Activated CD4-positive, alpha-beta T cell treated with anti-CD3 and anti-CD28 coated beads for 36 hours (primary cell): ENCODE measurements around the gene TSKU. TPM values are rescaled to one million over a fixed set of nuclear protein-coding genes. Genes with fewer than 3 reads are reported as not detected.

Experiments
- ATAC-seq: fragments of 200-7000 bp; cut with Tn5 transposase; one replicate; pipeline ENCODE4 v1.10.0; 2021; ENCODE audit warnings: mild to moderate bottlenecking, moderate library complexity
- CTCF ChIA-PET: fragments of 350-600 bp; sonication (Branson Sonifier 250); formaldehyde crosslinking; loops from one replicate; lab custom pipeline; 2021; ENCODE audit warnings: antibody characterized with exemption; lab: Charles Lee
- POLR2A ChIA-PET: fragments of 350-600 bp; sonication (Branson Sonifier 250); formaldehyde crosslinking; loops from one replicate; lab custom pipeline; 2021; ENCODE audit warnings: antibody characterized with exemption, inconsistent platforms; lab: Charles Lee
- DNase-seq: peaks from one replicate; pipeline ENCODE4 v3.0.0-alpha.2; 2020
- H3K27ac Mint-ChIP-seq: one replicate; pipeline ENCODE4 v1.8.0; 2021; ENCODE audit warnings: mixed read lengths
- H3K27me3 Mint-ChIP-seq: one replicate; pipeline ENCODE4 v1.8.0; 2021; ENCODE audit warnings: mixed read lengths
- H3K36me3 Mint-ChIP-seq: one replicate; pipeline ENCODE4 v1.8.0; 2021; ENCODE audit warnings: low read depth, mixed read lengths
- H3K4me1 Mint-ChIP-seq: one replicate; pipeline ENCODE4 v1.8.0; 2021; ENCODE audit warnings: mixed read lengths
- H3K4me3 Mint-ChIP-seq: one replicate; pipeline ENCODE4 v1.8.0; 2021; ENCODE audit warnings: mild to moderate bottlenecking, moderate library complexity, mixed read lengths
- H3K9me3 Mint-ChIP-seq: one replicate; pipeline ENCODE4 v1.8.0; 2021; ENCODE audit warnings: low read depth, mixed read lengths
- intact Hi-C, 2 experiments: fragments of 100-400 bp; cut with DNase I in 1 of 2; cut with micrococcal nuclease in 1 of 2; formaldehyde crosslinking; loops; one replicate each; pipeline versions ENCODE4 v1.14.2 to v1.15.1; 2022 to 2024; cut with DNase I, micrococcal nuclease
- total RNA-seq, 2 experiments: library from RNA; stranded (reverse); gene quantifications; one replicate each; pipeline ENCODE4 v1.2.3, GENCODE V29; 2021

TSKU gene
- total RNA-seq, 2 experiments from 2014 or later = 8.0 to 8.3 TPM

- POLR2A ChIA-PET = no interaction called here
- CTCF ChIA-PET = interaction anchor here (0.6 kb wide), 2 partner anchors 104 to 440 kb away, joined by 3 read pairs; no protein-coding TSS in a partner anchor
- Mint-ChIP-seq H3K36me3 (no peaks in the 10 kb centered on the region), H3K4me3 (no peak overlapping the region), H3K4me1 (peaks cover 10% of the 10 kb centered on the region), H3K9me3 (no peaks in the 10 kb centered on the region), H3K27me3 (no peaks in the 10 kb centered on the region), H3K27ac (no peak overlapping the region)
- DNase-seq (no peak), ATAC-seq (no peak)
- intact Hi-C loops = no loop called here
These were observed 19.4 kb upstream of the TSKU start for GRCh38 chr11:76763573-76764346.

DNA sequence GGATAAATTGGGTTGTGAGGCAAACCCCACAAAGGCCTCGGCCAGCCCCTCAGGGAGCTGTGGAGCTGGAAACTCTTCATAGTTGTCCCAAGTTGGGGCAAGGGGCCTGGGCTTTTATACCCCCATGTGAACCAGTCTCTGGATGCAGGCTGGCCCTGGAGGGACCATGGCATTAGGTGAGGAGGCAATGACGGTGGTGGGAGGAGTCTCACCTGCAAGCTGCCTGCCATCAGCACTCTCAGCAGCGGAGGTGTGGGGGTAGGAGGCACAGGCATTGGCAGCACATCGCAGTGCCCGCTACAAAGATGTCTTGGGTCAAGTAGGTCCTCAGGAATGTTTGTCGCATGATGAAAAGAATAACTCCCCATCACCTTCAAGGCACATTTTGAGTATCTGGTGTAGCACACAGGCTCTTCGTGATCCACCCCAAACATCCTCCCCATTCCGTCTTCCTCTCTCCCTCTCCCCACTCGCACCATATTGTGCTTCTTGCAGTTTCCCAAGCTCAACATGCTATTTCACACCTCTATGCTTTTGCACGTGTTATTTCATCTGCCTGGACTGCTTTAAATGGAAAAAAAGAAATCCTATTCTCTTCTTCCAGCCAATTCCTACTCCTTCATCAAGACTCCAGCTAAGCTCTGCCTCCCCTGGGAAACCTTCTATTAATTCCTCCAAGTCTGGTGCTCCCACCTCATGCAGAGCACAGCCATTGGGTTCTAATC is 18.1 kb upstream of the TSKU start:
- DNase-seq = no peak
- ChIA-PET POLR2A (no interaction called here), CTCF (no interaction called here)
- Mint-ChIP-seq H3K9me3 (no peaks in the 10 kb centered on the region), H3K4me1 (peaks cover 12% of the 10 kb centered on the region), H3K36me3 (no peaks in the 10 kb centered on the region), H3K27ac (no peak overlapping the region), H3K4me3 (no peak overlapping the region), H3K27me3 (no peaks in the 10 kb centered on the region)
- intact Hi-C loops = no loop called here
- no peak for ATAC-seq

DNA sequence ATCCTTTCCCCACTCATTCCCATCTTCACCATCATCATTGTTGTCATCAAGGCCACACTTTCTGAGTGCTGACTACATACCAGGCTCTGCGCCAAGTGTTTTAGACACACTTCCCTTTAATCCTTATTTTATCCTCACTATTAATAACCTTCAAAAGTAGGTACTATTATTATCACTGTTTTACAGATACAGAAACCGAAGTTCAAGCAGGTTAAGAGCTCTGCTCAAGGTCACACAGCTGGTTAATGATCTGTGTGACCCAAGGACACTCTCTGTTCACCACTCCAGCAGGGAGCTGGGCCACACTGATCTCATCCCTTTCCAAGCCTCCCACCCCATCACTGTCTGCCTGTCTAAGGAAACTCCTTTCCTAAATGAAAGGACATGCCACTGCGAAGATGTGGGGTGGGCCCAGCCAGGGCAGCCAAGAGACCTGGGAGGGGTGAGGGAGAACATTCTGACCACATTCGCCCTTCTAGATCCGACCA is 17.2 kb upstream of the TSKU start:
- POLR2A ChIA-PET = no interaction called here
- CTCF ChIA-PET = no interaction called here
- no peak overlapping the region for H3K27ac Mint-ChIP-seq

DNA sequence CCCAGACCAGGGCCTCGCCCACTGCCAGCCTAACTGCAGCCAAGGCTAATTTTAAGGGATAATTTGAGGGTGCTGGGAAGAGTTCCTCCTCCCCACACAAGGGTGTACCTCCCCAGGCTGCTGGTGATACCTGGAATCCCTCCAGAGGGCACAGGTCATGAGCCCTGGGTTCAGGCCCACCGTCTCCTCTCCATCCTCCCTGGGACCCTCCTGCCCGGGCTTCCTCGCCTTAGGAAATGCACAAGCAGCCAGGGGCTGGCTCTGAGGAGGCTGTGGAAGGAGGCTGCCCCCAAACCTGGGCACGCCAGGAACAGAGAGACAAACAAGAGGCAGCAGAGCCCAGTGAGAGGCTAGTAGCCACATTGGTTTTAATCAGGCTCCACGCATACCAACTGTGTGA is 16.6 kb upstream of the TSKU start:
- intact Hi-C loops = no loop called here
- Mint-ChIP-seq H3K4me3 (no peak overlapping the region), H3K4me1 (peaks cover 12% of the 10 kb centered on the region), H3K36me3 (no peaks in the 10 kb centered on the region), H3K9me3 (no peaks in the 10 kb centered on the region), H3K27ac (no peak overlapping the region), H3K27me3 (no peaks in the 10 kb centered on the region)
- DNase-seq = no peak
- ATAC-seq = no peak
- ChIA-PET POLR2A (no interaction called here), CTCF (interaction anchor here (0.6 kb wide), 1 partner anchor 361 kb away, joined by 4 read pairs; the partner anchor contains the start of gene MYO7A)

More for the DNA sequence above, 17.2 kb upstream of the TSKU start:
- peaks cover 12% of the 10 kb centered on the region for H3K4me1 Mint-ChIP-seq
- H3K9me3 Mint-ChIP-seq = no peaks in the 10 kb centered on the region
- intact Hi-C loops = no loop called here
- H3K27me3 Mint-ChIP-seq = no peaks in the 10 kb centered on the region
- ATAC-seq (no peak), DNase-seq (no peak)
- no peaks in the 10 kb centered on the region for H3K36me3 Mint-ChIP-seq
- H3K4me3 Mint-ChIP-seq = no peak overlapping the region

- no peaks in the 10 kb centered on the region for H3K9me3 Mint-ChIP-seq
- peaks cover 16% of the 10 kb centered on the region for H3K4me1 Mint-ChIP-seq
- H3K27me3 Mint-ChIP-seq = no peaks in the 10 kb centered on the region
- H3K27ac Mint-ChIP-seq = no peak overlapping the region
- H3K4me3 Mint-ChIP-seq = no peak overlapping the region
- intact Hi-C loops = no loop called here
- ChIA-PET POLR2A (no interaction called here), CTCF (no interaction called here)
- ATAC-seq (no peak), DNase-seq (no peak)
- no peaks in the 10 kb centered on the region for H3K36me3 Mint-ChIP-seq
These were observed 15.5 kb upstream of the TSKU start for GRCh38 chr11:76767659-76768058.

DNA sequence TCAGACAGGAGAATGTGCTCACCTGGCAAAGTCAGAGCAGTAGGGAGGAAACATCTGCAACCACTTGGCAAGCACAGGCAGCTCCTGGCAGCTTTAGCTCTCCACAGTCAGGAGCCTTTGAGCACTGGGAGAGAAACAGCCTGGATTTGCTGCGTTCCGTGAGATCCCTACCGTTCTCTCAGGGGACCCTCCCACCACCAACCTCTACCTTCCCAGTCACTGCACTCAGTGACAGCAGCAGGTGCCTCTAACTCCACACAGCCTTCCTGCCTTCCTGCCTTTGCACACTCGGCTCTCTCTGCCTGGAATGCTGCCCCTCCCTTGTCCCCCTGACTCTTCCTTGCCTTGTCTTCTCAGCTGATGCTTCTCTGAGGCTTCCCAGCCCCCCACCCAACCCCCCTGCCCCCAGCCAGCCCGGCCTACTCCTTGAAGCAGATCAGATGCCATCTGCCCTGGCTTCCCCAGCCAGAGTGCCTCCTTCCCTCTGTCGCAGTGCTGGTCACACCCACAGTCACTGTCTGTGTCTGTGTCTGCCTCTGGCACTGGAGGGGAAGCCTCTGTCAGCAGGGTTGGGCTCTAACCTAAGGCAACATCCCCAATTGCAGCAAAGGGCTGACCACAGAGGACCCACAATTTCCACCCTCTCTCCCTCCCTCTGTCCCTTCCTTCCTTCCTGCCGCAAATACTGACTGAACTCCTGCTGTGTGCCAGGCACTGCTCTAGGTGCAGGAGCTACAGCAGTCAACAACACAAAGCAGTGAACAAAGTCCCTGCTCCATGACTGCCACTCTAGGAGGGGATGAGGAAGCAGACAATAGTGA is 14.9 kb upstream of the TSKU start:
- H3K36me3 Mint-ChIP-seq = no peaks in the 10 kb centered on the region
- CTCF ChIA-PET = no interaction called here
- POLR2A ChIA-PET = no interaction called here
- no peaks in the 10 kb centered on the region for H3K9me3 Mint-ChIP-seq
- DNase-seq = peak; percentile 49
- H3K27ac Mint-ChIP-seq = no peak overlapping the region
- intact Hi-C loops = no loop called here
- H3K27me3 Mint-ChIP-seq = no peaks in the 10 kb centered on the region
- no peak overlapping the region for H3K4me3 Mint-ChIP-seq
- peak; percentile 77 for ATAC-seq
- H3K4me1 Mint-ChIP-seq = peaks cover 16% of the 10 kb centered on the region

GRCh38 chr11:76768909-76769560 is 14.1 kb upstream of the TSKU start:
- no peaks in the 10 kb centered on the region for H3K36me3 Mint-ChIP-seq
- peaks cover 16% of the 10 kb centered on the region for H3K4me1 Mint-ChIP-seq
- intact Hi-C loops = no loop called here
- no peak overlapping the region for H3K4me3 Mint-ChIP-seq
- ChIA-PET CTCF (no interaction called here), POLR2A (no interaction called here)
- no peaks in the 10 kb centered on the region for H3K27me3 Mint-ChIP-seq
- H3K27ac Mint-ChIP-seq = no peak overlapping the region
- ATAC-seq (peak; percentile 43), DNase-seq (no peak)
- H3K9me3 Mint-ChIP-seq = no peaks in the 10 kb centered on the region

DNA sequence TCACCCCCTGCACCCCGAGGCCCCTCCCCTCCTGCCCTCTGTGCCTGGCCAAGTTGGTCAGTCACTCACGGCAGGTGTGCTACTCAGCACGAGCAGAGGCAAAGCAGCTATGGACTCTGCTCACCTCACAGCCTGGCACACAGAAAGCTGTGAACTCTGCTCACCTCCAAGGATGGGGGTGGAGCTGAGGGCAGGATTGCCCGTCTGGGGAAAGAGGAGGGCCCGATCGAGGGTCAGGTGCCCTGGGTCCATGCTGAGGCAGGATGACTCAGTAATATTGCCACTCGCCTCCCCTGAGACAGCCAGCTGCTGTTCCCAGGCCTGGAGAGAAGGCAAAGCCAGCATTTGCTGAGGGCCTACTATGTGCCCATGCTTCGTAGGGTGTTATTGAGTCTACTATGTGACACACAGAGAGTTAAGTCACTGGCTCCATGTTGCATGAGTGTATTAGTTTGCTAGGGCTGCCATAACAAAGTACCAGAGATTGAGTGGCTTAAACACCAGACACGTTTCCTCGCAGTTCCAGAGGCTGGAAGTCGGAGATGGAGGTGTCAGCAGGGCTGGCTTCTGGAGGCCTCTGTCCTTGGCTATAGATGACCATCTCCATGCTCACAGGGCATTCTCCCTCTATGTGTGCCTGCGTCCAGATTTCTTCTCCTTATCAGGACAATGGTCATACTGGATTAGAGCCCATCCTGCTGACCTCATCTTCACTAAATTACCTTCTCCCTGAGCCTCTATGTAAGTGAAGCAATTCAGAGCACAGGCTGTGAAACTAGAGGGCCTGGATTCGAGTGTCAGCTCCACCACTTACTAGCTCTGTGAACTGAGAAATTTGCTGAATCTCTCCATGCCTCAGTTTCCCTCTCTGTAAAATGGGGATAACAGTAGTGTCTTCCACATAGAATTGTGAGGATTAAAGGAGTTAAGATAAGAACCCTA is 13.2 kb upstream of the TSKU start:
- no peak for ATAC-seq
- Mint-ChIP-seq H3K4me1 (peaks cover 16% of the 10 kb centered on the region), H3K9me3 (no peaks in the 10 kb centered on the region), H3K4me3 (no peak overlapping the region), H3K27me3 (no peaks in the 10 kb centered on the region), H3K36me3 (no peaks in the 10 kb centered on the region), H3K27ac (no peak overlapping the region)
- ChIA-PET POLR2A (no interaction called here), CTCF (interaction anchor here (1.0 to 1.4 kb wide), 3 partner anchors 9 to 29 kb away, joined by 3 to 4 read pairs (median 4); no protein-coding TSS in a partner anchor)
- DNase-seq = no peak
- intact Hi-C loops = no loop called here

GRCh38 chr11:76770642-76771445 is 12.3 kb upstream of the TSKU start:
- peaks cover 16% of the 10 kb centered on the region for H3K4me1 Mint-ChIP-seq
- peak; percentile 27 for DNase-seq

More at GRCh38 chr11:76770642-76771445, 12.3 kb upstream of the TSKU start:
- no peak overlapping the region for H3K27ac Mint-ChIP-seq
- peak; percentile 34 for ATAC-seq
- no peaks in the 10 kb centered on the region for H3K27me3 Mint-ChIP-seq
- no peaks in the 10 kb centered on the region for H3K36me3 Mint-ChIP-seq
- ChIA-PET POLR2A (no interaction called here), CTCF (interaction anchor here (1.0 to 1.4 kb wide), 3 partner anchors 8 to 28 kb away, joined by 3 to 4 read pairs (median 4); no protein-coding TSS in a partner anchor)
- H3K9me3 Mint-ChIP-seq = no peaks in the 10 kb centered on the region
- intact Hi-C loops = no loop called here
- H3K4me3 Mint-ChIP-seq = no peak overlapping the region
